B cell (primary cell): ENCODE results near the gene CTSH. TPM values are rescaled to one million over a fixed set of nuclear protein-coding genes. Genes with fewer than 3 reads are reported as not detected.

Experiments used
- ATAC-seq: fragments of 200-7000 bp; cut with Tn5 transposase; one replicate; pipeline ENCODE4 v1.10.0; 2021; ENCODE audit warnings: low read depth, mild to moderate bottlenecking, moderate number of reproducible peaks, moderate library complexity
- CTCF ChIA-PET: fragments of 350-600 bp; sonication (Branson Sonifier 250); formaldehyde crosslinking; loops from one replicate; lab custom pipeline; 2021; ENCODE audit warnings: antibody characterized with exemption, inconsistent platforms; lab: Charles Lee
- POLR2A ChIA-PET: fragments of 350-600 bp; sonication (Branson Sonifier 250); formaldehyde crosslinking; loops from one replicate; lab custom pipeline; 2021; ENCODE audit warnings: antibody characterized with exemption; lab: Charles Lee
- DNase-seq: peaks from one replicate; pipeline ENCODE4 v3.0.0; 2013
- H2AFZ ChIP-seq: 2 replicates; pipeline ENCODE4 v1.6.1; 2012; ENCODE audit warnings: mild to moderate bottlenecking, low read depth, low read length; ENCODE audit not compliant: insufficient read depth, poor library complexity, severe bottlenecking
- H3K27ac ChIP-seq, 2 donors: 1 replicate in 1 of 2; 2 replicates in 1 of 2; pipeline ENCODE4 v1.5.1; 2012 to 2013; ENCODE audit warnings: low read length in 2 of 2, mild to moderate bottlenecking in 2 of 2, moderate library complexity in 1 of 2
- H3K27me3 ChIP-seq, 4 experiments: fragments of 200-600 bp in 1 of 4; sonication (generic) in 1 of 4; replicated peaks in 1 of 4; 1 replicate in 2 of 4; 2 replicates in 2 of 4; pipeline versions ENCODE4 v1.6.1 to v1.7.0; 2013 to 2016; ENCODE audit warnings: low read length in 3 of 4, mild to moderate bottlenecking in 2 of 4, mixed read lengths in 1 of 4, moderate library complexity in 1 of 4; ENCODE audit not compliant: insufficient read depth in 4 of 4, control insufficient read depth in 3 of 4; ENCODE audit errors: control extremely low read depth in 1 of 4
- H3K36me3 ChIP-seq, 2 experiments: replicated peaks in 1 of 2; 1 replicate in 1 of 2; 2 replicates in 1 of 2; pipeline versions ENCODE4 v1.6.1 to v1.7.1; 2013; ENCODE audit warnings: low read length in 1 of 2; ENCODE audit not compliant: insufficient read depth in 2 of 2, control insufficient read depth in 1 of 2; ENCODE audit errors: control extremely low read depth in 1 of 2, extremely low read depth in 1 of 2
- H3K4me1 ChIP-seq, 2 donors: fragments of 200-600 bp in 1 of 2; sonication (generic) in 1 of 2; 1 replicate in 1 of 2; 2 replicates in 1 of 2; pipeline versions ENCODE4 v1.5.1 to v1.6.1; 2013 to 2017; ENCODE audit warnings: low read length in 2 of 2; ENCODE audit not compliant: control insufficient read depth in 2 of 2, insufficient read depth in 2 of 2
- H3K4me2 ChIP-seq: replicated peaks from 2 replicates; pipeline ENCODE3; 2012; ENCODE audit warnings: mild to moderate bottlenecking, low read depth, low read length; ENCODE audit not compliant: poor library complexity, severe bottlenecking
- H3K4me3 ChIP-seq, 5 experiments: fragments of 200-600 bp in 1 of 5; sonication (generic) in 1 of 5; 1 replicate in 3 of 5; 2 replicates in 2 of 5; pipeline versions ENCODE4 v1.5.1 to v1.7.0; 2011 to 2016; ENCODE audit warnings: low read length in 4 of 5, mild to moderate bottlenecking in 4 of 5, low read depth in 2 of 5, control low read depth in 1 of 5, moderate library complexity in 1 of 5; ENCODE audit not compliant: insufficient read depth in 1 of 5; ENCODE audit errors: control extremely low read depth in 1 of 5, extremely low read depth in 1 of 5
- H3K79me2 ChIP-seq: fragments of 200-600 bp; sonication (generic); one replicate; pipeline ENCODE4 v1.6.0; 2016; ENCODE audit warnings: low read length; ENCODE audit not compliant: control insufficient read depth, insufficient read depth
- H3K9ac ChIP-seq: fragments of 200-600 bp; sonication (generic); 2 replicates; pipeline ENCODE4 v1.6.1; 2017; ENCODE audit warnings: mild to moderate bottlenecking, low read length, moderate library complexity
- H3K9me3 ChIP-seq, 3 donors: one replicate each; pipeline versions ENCODE4 v1.6.1 to v1.7.1; 2013; ENCODE audit warnings: low read length in 2 of 3; ENCODE audit not compliant: control insufficient read depth in 2 of 3, insufficient read depth in 1 of 3; ENCODE audit errors: control extremely low read depth in 1 of 3
- H4K20me1 ChIP-seq: 2 replicates; pipeline ENCODE4 v1.6.0; 2012; ENCODE audit warnings: mild to moderate bottlenecking, low read length; ENCODE audit not compliant: insufficient read depth, control insufficient read depth, poor library complexity, severe bottlenecking
- H3K27ac Mint-ChIP-seq: one replicate; pipeline ENCODE4 v1.8.0; 2021; ENCODE audit warnings: mixed read lengths
- H3K27me3 Mint-ChIP-seq: one replicate; pipeline ENCODE4 v1.8.0; 2021; ENCODE audit warnings: mixed read lengths
- H3K4me1 Mint-ChIP-seq: one replicate; pipeline ENCODE4 v1.8.0; 2021; ENCODE audit warnings: mixed read lengths
- H3K4me3 Mint-ChIP-seq: one replicate; pipeline ENCODE4 v1.8.0; 2021; ENCODE audit warnings: mixed read lengths
- H3K9me3 Mint-ChIP-seq: one replicate; pipeline ENCODE4 v1.8.0; 2022; ENCODE audit warnings: mixed read lengths; ENCODE audit not compliant: insufficient read depth
- EZH2 ChIP-seq: IDR thresholded peaks from 2 replicates; pipeline ENCODE4 v1.6.1; 2012; ENCODE audit warnings: borderline replicate concordance, low read depth, mild to moderate bottlenecking, moderate library complexity, low read length; ENCODE audit not compliant: insufficient read depth, poor library complexity, severe bottlenecking
- WGBS: methylation state at CpG from one replicate; pipeline ENCODE4 v1.1.5; 2013; ENCODE audit warnings: missing lambda C conversion rate; ENCODE audit not compliant: insufficient coverage; 5-methylcytosine and 5-hydroxymethylcytosine counted together
- intact Hi-C: fragments of 100-400 bp; cut with micrococcal nuclease; formaldehyde crosslinking; loops from one replicate; pipeline ENCODE4 v1.10.0; 2022
- polyA plus RNA-seq: library from polyadenylated mRNA; depleted of rRNA; stranded (reverse); fragments of >200 nt; gene quantifications from 2 replicates; pipeline ENCODE4 v1.2.3, GENCODE V29; 2012
- total RNA-seq, 2 donors: library from RNA; stranded (reverse); fragments of 120-200 nt in 1 of 2; gene quantifications; 1 replicate in 1 of 2; 2 replicates in 1 of 2; pipeline versions ENCODE4 v1.2.3 to v1.2.4, GENCODE V29; 2013 to 2022
- TF ChIP-seq, protein P1 (sequence below): fragments of 200-600 bp; IDR thresholded peaks from one replicate; pipeline ENCODE4 v1.8.0; 2022; ENCODE audit warnings: antibody characterized with exemption, mild to moderate bottlenecking

CTSH gene
- total and polyA plus RNA-seq, 2 donors (not counting 1 experiment from before 2014, with no cell fraction given) = 399 to 441 TPM

- no peak for TF ChIP-seq EZH2
- TF ChIP-seq, protein P1, sequence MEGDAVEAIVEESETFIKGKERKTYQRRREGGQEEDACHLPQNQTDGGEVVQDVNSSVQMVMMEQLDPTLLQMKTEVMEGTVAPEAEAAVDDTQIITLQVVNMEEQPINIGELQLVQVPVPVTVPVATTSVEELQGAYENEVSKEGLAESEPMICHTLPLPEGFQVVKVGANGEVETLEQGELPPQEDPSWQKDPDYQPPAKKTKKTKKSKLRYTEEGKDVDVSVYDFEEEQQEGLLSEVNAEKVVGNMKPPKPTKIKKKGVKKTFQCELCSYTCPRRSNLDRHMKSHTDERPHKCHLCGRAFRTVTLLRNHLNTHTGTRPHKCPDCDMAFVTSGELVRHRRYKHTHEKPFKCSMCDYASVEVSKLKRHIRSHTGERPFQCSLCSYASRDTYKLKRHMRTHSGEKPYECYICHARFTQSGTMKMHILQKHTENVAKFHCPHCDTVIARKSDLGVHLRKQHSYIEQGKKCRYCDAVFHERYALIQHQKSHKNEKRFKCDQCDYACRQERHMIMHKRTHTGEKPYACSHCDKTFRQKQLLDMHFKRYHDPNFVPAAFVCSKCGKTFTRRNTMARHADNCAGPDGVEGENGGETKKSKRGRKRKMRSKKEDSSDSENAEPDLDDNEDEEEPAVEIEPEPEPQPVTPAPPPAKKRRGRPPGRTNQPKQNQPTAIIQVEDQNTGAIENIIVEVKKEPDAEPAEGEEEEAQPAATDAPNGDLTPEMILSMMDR = no peak
- Histone ChIP-seq H3K4me2 (no peak overlapping the region), H4K20me1 (peaks cover 16% of the 10 kb centered on the region), H3K27ac (peak overlapping the region in 1 of 2 donors; percentile 41), H3K27me3 (no peaks in the 10 kb centered on the region), H3K79me2 (peaks cover 7% of the 10 kb centered on the region), H3K9me3 (no peaks in the 10 kb centered on the region), H3K4me1 (no peaks in the 10 kb centered on the region), H3K4me3 (no peak overlapping the region), H3K36me3 (peaks cover 5 to 83% of the 10 kb centered on the region in 2 experiments), H3K9ac (no peak overlapping the region), H2AFZ (no peak overlapping the region)
- H3K27me3 Mint-ChIP-seq = no peaks in the 10 kb centered on the region
- intact Hi-C loops = loop anchor here (5.0 kb wide), 1 partner anchor 101 kb away; no protein-coding TSS in a partner anchor
- no peak overlapping the region for H3K4me3 Mint-ChIP-seq
- DNase-seq (no peak), ATAC-seq (no peak)
- H3K4me1 Mint-ChIP-seq = peaks cover 6% of the 10 kb centered on the region
- ChIA-PET CTCF (interaction anchor here (0.9 to 2.9 kb wide), 8 partner anchors 17 to 257 kb away, joined by 3 to 8 read pairs (median 4); no protein-coding TSS in a partner anchor), POLR2A (no interaction called here)
- WGBS = 87% methylated on average over 5 of the region's 5 CpGs
- H3K27ac Mint-ChIP-seq = peak overlapping the region; percentile 53
- no peaks in the 10 kb centered on the region for H3K9me3 Mint-ChIP-seq
These were observed 18.7 kb downstream of the CTSH start for GRCh38 chr15:78925956-78926743.

DNA sequence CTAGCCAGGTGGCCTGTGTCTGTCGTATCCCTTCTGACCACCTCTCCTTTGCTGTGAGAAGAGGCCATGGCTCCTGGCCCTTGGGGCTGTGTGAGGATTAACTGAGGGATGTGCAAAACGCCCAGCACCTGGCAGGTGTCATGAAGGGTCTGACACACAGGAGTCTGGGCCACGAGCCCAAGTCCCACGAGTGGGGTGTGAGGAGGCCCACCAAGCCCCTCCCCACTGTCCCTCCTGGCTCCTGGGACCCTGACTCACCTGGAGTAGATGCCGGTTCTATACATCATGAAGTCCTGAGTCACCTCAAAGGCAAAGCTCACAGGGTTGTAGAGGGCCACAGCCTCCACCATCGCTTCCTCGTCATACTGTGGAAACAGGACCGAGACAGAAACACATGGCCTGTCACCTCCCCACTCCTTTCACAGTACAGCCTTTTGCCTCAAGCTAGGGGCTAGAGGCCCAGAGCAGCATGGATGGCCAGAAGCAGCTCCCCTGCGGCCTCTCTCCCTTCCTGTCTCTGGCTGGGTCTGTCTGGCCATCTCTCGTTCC is 19.7 kb downstream of the CTSH start:
- H3K36me3 ChIP-seq = peaks cover 5 to 78% of the 10 kb centered on the region in 2 experiments
- Mint-ChIP-seq H3K4me1 (peaks cover 6% of the 10 kb centered on the region), H3K27me3 (no peaks in the 10 kb centered on the region), H3K4me3 (no peak overlapping the region), H3K27ac (peak overlapping the region; percentile 68), H3K9me3 (no peaks in the 10 kb centered on the region)
- H3K4me2 ChIP-seq = no peak overlapping the region
- H3K4me3 ChIP-seq = no peak overlapping the region
- peaks cover 7% of the 10 kb centered on the region for H3K79me2 ChIP-seq
- DNase-seq (no peak), ATAC-seq (no peak)
- 95% methylated on average over 6 of the region's 10 CpGs for WGBS
- H3K27ac ChIP-seq = peak overlapping the region in 1 of 2 donors; percentile 41
- peaks cover 16% of the 10 kb centered on the region for H4K20me1 ChIP-seq
- CTCF ChIA-PET = interaction anchor here (0.9 to 2.9 kb wide), 9 partner anchors 15 to 259 kb away, joined by 3 to 8 read pairs (median 5); no protein-coding TSS in a partner anchor
- no peaks in the 10 kb centered on the region for H3K27me3 ChIP-seq
- H3K9ac ChIP-seq = no peak overlapping the region
- POLR2A ChIA-PET = no interaction called here
- H3K4me1 ChIP-seq = no peaks in the 10 kb centered on the region
- H2AFZ ChIP-seq = no peak overlapping the region
- no peak for TF ChIP-seq EZH2
- TF ChIP-seq, protein P1 = no peak
- H3K9me3 ChIP-seq = no peaks in the 10 kb centered on the region
- intact Hi-C loops = loop anchor here (5.0 kb wide), 1 partner anchor 102 kb away; no protein-coding TSS in a partner anchor
